Esophagus muscularis mucosa (tissue), 4 donors: ENCODE data around the gene EARS2. TPM values are rescaled to one million over a fixed set of nuclear protein-coding genes. Genes with fewer than 3 reads are reported as not detected.

ENCODE experiments used
- DNase-seq: peaks from one replicate; pipeline ENCODE4 v3.0.0-alpha.2; 2017; ENCODE audit errors: extremely low spot score
- H3K27ac ChIP-seq, 4 donors: fragments of 200-600 bp; sonication (generic); replicated peaks in 1 of 4; 1 replicate in 3 of 4; 2 replicates in 1 of 4; pipeline ENCODE4 v1.5.1; 2016 to 2019; ENCODE audit warnings: mild to moderate bottlenecking in 1 of 4
- H3K27me3 ChIP-seq, 4 donors: fragments of 200-600 bp; sonication (generic); one replicate each; pipeline versions ENCODE4 v1.5.1 to v1.6.0; 2016 to 2019
- H3K36me3 ChIP-seq, 4 donors: fragments of 200-600 bp; sonication (generic); one replicate each; pipeline ENCODE4 v1.5.1; 2016 to 2019
- H3K4me1 ChIP-seq, 4 donors: fragments of 200-600 bp; sonication (generic); one replicate each; pipeline ENCODE4 v1.5.1; 2016 to 2019
- H3K4me3 ChIP-seq, 4 donors: fragments of 200-600 bp; sonication (generic); 1 replicate in 2 of 4; 2 replicates in 2 of 4; pipeline ENCODE4 v1.5.1; 2016 to 2019; ENCODE audit warnings: mild to moderate bottlenecking in 4 of 4, moderate library complexity in 1 of 4
- H3K9me3 ChIP-seq, 4 donors: fragments of 200-600 bp; sonication (generic); 1 replicate in 3 of 4; 2 replicates in 1 of 4; pipeline ENCODE4 v1.5.1; 2016 to 2019
- EP300 ChIP-seq: sonication (generic); formaldehyde crosslinking; IDR thresholded peaks from one replicate; pipeline ENCODE4 v1.6.1; 2017; ENCODE audit warnings: antibody characterized with exemption
- POLR2A ChIP-seq: fragments of 450-650 bp; IDR thresholded peaks from one replicate; pipeline ENCODE4 v1.6.1; 2017; ENCODE audit warnings: antibody characterized with exemption, moderate library complexity, mild to moderate bottlenecking, low read depth
- POLR2AphosphoS5 ChIP-seq, 2 donors: sonication (generic); formaldehyde crosslinking; IDR thresholded peaks; one replicate each; pipeline ENCODE4 v1.6.1; 2017; ENCODE audit warnings: antibody characterized with exemption in 2 of 2
- WGBS: methylation state at CpG from one replicate; pipeline ENCODE4 v1.1.5; 2018; 5-methylcytosine and 5-hydroxymethylcytosine counted together
- intact Hi-C: fragments of 100-400 bp; cut with DNase I; formaldehyde crosslinking; loops from one replicate; pipeline ENCODE4 v1.15.1; 2023
- total RNA-seq, 4 donors: library from RNA; depleted of rRNA; stranded (reverse); fragments of >200 nt; gene quantifications; one replicate each; pipeline versions ENCODE4 v1.1.0 to v1.2.1, GENCODE V29; 2016
- TF ChIP-seq, protein P1 (sequence below), 3 experiments: fragments of 200-600 bp in 2 of 3; fragments of 450-650 bp in 1 of 3; sonication (generic) in 2 of 3; IDR thresholded peaks; one replicate each; pipeline ENCODE4 v1.5.1; 2017 to 2019; ENCODE audit warnings: antibody characterized with exemption in 3 of 3, mild to moderate bottlenecking in 2 of 3, moderate library complexity in 1 of 3

The EARS2 gene
- total RNA-seq, 4 donors from 2014 or later = 14.2 to 24.4 (median 18.2) TPM

DNA sequence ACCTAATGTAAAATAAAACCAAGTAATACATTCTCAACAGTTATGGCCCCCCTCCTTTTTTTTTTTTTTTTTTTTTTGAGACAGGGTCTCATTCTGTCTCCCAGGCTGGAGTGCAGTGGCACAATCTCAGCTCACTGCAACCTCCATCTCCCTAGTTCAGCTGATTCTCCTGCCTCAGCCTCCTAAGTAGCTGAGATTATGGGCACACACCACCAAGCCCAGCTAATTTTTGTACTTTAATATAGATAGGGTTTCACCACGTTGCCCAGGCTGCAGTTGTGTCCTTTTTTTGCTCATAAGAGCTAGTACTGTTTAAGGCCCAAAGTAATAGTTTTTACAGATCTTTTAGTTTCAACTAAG lies 18.3 kb downstream of the EARS2 start:
- TF ChIP-seq, protein P1, sequence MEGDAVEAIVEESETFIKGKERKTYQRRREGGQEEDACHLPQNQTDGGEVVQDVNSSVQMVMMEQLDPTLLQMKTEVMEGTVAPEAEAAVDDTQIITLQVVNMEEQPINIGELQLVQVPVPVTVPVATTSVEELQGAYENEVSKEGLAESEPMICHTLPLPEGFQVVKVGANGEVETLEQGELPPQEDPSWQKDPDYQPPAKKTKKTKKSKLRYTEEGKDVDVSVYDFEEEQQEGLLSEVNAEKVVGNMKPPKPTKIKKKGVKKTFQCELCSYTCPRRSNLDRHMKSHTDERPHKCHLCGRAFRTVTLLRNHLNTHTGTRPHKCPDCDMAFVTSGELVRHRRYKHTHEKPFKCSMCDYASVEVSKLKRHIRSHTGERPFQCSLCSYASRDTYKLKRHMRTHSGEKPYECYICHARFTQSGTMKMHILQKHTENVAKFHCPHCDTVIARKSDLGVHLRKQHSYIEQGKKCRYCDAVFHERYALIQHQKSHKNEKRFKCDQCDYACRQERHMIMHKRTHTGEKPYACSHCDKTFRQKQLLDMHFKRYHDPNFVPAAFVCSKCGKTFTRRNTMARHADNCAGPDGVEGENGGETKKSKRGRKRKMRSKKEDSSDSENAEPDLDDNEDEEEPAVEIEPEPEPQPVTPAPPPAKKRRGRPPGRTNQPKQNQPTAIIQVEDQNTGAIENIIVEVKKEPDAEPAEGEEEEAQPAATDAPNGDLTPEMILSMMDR (IDR thresholded peaks at IDR 0.05) = no peak
- TF ChIP-seq EP300 (no peak), POLR2AphosphoS5 (IDR thresholded peaks at IDR 0.05) (no peak), POLR2A (no peak)
- H3K27me3 ChIP-seq = no peaks in the 10 kb centered on the region
- peaks cover 43 to 92% (median 72%) of the 10 kb centered on the region in 4 donors for H3K36me3 ChIP-seq
- 91% methylated on average over 1 of the region's 1 CpG for WGBS
- H3K9me3 ChIP-seq = no peaks in the 10 kb centered on the region
- no peak for DNase-seq
- no peaks in the 10 kb centered on the region for H3K4me1 ChIP-seq
- intact Hi-C loops = no loop called here
- no peak overlapping the region for H3K27ac ChIP-seq
- no peak overlapping the region for H3K4me3 ChIP-seq

DNA sequence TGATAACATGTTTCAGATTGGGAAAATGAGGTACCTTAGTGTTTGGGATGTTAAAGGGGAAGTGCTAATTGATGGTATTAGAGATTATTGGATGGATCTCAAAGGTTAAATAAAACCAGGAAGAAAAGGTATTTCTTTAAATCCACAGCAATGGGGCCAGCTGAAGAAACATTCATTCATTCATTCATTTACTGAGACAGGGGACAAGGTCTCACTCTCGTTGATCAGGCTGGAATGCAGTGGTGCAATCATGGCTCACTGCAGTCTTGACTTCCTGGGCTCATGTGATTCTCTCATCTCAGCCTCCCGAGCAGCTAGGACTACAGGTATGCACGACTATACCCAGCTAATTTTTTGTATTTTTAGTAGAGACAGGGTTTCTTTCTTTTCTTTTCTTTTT lies 19.8 kb downstream of the EARS2 start:
- Histone ChIP-seq H3K27me3 (no peaks in the 10 kb centered on the region), H3K9me3 (no peaks in the 10 kb centered on the region), H3K27ac (no peak overlapping the region), H3K36me3 (peaks cover 44 to 92% (median 74%) of the 10 kb centered on the region in 4 donors), H3K4me3 (no peak overlapping the region), H3K4me1 (no peaks in the 10 kb centered on the region)
- 75% methylated on average over 3 of the region's 3 CpGs for WGBS
- TF ChIP-seq, protein P1 (IDR thresholded peaks at IDR 0.05) = no peak
- no peak for TF ChIP-seq POLR2AphosphoS5 (IDR thresholded peaks at IDR 0.05)
- no peak for TF ChIP-seq EP300
- no peak for TF ChIP-seq POLR2A
- intact Hi-C loops = no loop called here
- no peak for DNase-seq

DNA sequence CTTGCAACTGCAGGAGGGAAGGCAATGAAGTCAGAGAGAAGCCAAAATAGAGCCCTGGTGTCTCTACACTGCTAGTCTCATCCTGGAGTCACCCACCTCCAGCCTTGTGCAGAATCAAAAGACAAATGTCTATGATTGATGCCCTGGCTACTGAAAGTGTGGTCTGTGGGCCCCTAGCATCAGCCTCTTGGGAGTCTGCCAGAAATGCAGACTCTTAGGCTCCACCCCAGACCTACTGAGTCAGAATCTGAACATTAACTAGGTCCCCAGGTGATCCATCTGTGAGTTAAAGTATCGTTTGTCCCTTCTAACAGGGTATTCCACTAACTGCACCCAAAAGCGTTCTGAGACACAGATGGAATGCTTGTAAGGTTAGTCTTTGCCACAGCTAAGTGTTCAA lies 21.2 kb downstream of the EARS2 start:
- Histone ChIP-seq H3K27ac (no peak overlapping the region), H3K27me3 (no peaks in the 10 kb centered on the region), H3K4me3 (no peak overlapping the region), H3K36me3 (peaks cover 50 to 93% (median 81%) of the 10 kb centered on the region in 4 donors), H3K9me3 (no peaks in the 10 kb centered on the region), H3K4me1 (no peaks in the 10 kb centered on the region)
- TF ChIP-seq, protein P1 (IDR thresholded peaks at IDR 0.05) = no peak
- TF ChIP-seq EP300 (no peak), POLR2A (no peak), POLR2AphosphoS5 (IDR thresholded peaks at IDR 0.05) (no peak)
- WGBS = 100% methylated on average over 2 of the region's 2 CpGs
- DNase-seq = no peak
- intact Hi-C loops = no loop called here

DNA sequence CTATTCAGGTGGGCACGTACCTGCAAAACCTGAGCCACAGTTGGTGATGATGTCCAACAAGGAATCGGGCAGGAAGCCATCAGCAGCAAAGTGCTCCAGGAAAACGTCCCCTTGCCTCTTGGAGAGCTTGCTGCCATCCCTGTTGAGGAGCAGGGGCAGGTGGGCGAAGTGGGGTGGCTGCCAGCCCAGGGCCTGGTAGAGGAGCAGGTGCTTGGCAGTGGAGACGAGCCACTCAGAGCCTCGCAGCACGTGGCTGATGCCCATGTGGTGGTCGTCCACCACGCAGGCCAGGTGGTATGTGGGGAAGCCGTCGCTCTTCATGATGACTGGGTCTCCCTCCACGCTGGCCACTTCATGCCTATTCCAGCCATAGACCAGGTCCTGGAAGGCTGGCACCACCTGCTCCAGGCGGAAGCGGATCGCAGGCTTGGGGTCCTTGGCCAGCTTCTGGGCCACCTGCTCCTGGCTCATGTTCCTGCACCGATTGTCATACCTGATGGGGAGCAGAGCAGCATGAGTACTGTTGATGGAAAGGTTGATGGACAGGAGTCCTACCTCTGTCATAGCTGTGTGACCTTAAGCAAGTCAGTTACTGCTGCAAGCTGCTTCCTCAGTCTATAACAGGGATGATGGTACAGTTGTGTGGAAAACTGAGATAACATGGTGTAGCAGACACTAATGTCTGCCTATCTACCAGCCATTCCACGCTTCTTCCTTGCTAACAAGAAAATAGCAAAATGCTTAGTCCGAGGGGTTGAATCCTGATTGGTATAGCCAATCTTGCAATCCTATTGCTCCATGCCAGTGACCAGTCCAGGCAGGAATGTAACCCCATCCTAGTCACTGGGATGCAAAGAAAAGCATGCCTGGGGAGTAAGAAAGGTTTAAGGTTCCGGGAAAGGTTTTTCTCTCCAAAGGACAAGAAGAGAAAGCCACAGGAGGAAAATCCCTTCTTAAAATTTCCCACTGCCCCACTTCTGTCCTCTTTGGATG lies 22.0 kb downstream of the EARS2 start:
- Histone ChIP-seq H3K4me3 (no peak overlapping the region), H3K36me3 (peaks cover 44 to 93% (median 79%) of the 10 kb centered on the region in 4 donors), H3K4me1 (no peaks in the 10 kb centered on the region), H3K9me3 (no peaks in the 10 kb centered on the region), H3K27ac (no peak overlapping the region), H3K27me3 (no peaks in the 10 kb centered on the region)
- TF ChIP-seq POLR2AphosphoS5 (IDR thresholded peaks at IDR 0.05) = no peak
- TF ChIP-seq EP300 = no peak
- no peak for TF ChIP-seq POLR2A
- TF ChIP-seq, protein P1 (IDR thresholded peaks at IDR 0.05) = no peak
- intact Hi-C loops = no loop called here
- no peak for DNase-seq
- 92% methylated on average over 11 of the region's 19 CpGs for WGBS
